ENCODE measurements around the gene ZNF425.
"Not testable (repeated sequence)": the region's sequence is repeated elsewhere in the genome, so short reads cannot be mapped to it uniquely, and the experiment has no call there.

The ZNF425 gene, protein sequence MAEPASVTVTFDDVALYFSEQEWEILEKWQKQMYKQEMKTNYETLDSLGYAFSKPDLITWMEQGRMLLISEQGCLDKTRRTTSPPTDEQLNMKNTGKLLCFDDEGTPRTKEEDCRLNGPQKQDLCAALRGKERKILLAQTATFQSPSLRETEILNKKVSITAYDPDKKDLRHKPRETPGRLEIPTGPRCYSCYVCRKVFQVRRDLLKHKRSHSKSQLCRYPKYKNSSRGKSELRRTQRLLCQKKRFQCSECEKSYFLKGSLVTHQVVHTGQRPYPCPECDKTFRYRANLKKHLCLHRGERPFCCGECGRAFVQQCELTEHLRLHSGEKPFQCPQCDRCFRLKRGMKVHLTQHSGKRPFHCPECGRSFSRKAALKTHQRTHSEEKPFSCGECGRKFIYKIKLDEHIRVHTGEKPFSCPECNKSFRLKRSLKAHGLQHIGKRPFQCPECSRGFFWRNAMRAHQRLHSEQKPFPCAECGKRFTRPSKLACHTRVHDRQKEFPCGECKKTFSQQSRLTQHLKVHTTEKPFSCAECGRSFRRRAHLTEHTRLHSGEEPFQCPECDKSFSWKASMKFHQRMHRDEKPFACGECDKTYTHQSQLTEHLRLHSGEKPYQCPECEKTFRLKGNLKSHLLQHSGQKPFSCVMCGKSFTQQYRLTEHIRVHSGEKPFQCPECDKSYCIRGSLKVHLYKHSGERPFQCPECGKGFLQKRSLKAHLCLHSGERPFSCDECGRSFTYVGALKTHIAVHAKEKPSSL

GRCh38 chr7:149125863-149126661, at the start of gene ZNF425:
Gene ZNF425 (minus strand): TSS chr7:149126324. CDS start chr7:149126213, 111 bp downstream.
- DNase-seq, result peak; percentile 90

GRCh38 chr7:149175150-149175549, 49.0 kb upstream of the ZNF425 start:
- no peak for DNase-seq

DNA sequence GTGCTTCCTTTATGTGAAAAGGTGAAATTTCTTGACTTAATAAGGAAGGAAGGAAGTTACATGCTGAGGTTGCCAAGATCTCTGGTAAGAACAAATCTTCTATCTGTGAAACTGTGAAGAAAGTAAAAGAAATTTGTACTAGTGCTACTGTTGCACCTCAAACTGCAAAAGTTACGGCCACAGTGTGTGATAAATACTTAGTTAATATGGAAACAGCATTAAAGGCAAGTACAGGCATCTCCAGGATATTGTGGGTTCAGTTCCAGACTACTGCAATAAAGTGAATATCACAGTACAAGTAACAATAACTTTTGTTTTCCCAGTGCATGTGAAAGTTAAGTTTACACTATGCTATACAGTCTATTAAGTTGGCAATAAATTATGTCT, 46.4 kb upstream of the ZNF425 start:
- DNase-seq, result no peak

- no peak for DNase-seq
These were observed 45.9 kb upstream of the ZNF425 start for GRCh38 chr7:149171892-149172533.

GRCh38 chr7:149166630-149167352, 40.7 kb upstream of the ZNF425 start:
- no peak for DNase-seq

DNA sequence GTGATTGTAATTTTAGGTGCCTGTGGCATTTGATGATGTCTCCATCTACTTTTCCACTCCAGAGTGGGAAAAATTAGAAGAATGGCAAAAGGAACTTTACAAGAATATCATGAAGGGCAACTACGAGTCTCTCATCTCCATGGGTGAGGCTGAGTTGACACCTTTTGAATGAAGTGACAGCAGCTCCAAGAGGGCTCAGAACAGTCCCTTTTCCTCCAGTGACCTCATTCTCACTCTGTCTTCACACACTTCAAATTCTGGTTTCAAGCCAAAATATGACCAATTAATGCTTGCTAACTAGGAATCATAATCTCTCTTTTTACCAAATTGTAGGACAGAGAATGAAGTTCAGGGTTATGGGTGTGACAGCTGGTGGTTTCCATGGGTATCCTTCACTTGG, 40.0 kb upstream of the ZNF425 start:
- DNase-seq, result no peak

- no peak for DNase-seq
These were observed 35.2 kb upstream of the ZNF425 start for GRCh38 chr7:149161241-149161848.

- DNase-seq, result no peak
These were observed 30.8 kb upstream of the ZNF425 start for GRCh38 chr7:149156898-149157297.

DNA sequence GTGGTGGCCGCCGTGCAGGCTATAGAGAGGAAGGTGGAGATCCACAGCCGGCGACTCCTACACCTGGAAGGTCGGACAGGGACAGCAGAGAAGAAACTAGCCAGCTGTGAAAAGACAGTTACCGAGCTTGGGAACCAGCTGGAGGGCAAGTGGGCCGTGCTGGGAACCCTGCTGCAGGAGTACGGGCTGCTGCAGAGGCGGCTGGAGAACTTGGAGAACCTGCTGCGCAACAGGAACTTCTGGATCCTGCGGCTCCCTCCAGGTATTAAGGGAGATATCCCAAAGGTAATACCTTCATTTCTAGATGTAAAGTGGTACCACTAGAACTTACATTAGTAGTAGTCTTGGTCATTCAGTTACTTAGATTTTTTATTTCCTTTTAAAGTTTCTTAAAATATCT, 27.9 kb upstream of the ZNF425 start:
- DNase-seq, result no peak

- DNase-seq, result no peak
These were observed 27.2 kb upstream of the ZNF425 start for GRCh38 chr7:149153346-149153745.

DNA sequence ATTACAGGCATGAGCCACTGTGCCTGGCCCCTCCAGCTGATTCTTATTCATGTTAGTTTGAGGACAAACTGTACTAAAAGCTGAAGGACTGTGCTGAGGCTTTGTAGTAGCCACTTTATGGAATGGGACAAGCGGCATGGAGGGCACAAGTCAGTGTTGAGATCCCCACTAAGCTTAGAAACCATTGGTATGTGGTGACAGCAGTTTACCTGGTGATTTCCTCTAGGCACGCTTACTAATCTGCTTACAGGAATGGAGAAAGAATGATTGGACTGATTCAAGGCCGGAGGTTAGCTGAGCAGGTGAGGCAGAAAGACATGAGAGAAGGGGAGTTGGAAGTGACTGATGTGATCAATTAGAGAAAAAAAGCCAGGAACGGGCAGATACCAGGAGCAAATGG, 24.9 kb upstream of the ZNF425 start:
- DNase-seq, result no peak

DNA sequence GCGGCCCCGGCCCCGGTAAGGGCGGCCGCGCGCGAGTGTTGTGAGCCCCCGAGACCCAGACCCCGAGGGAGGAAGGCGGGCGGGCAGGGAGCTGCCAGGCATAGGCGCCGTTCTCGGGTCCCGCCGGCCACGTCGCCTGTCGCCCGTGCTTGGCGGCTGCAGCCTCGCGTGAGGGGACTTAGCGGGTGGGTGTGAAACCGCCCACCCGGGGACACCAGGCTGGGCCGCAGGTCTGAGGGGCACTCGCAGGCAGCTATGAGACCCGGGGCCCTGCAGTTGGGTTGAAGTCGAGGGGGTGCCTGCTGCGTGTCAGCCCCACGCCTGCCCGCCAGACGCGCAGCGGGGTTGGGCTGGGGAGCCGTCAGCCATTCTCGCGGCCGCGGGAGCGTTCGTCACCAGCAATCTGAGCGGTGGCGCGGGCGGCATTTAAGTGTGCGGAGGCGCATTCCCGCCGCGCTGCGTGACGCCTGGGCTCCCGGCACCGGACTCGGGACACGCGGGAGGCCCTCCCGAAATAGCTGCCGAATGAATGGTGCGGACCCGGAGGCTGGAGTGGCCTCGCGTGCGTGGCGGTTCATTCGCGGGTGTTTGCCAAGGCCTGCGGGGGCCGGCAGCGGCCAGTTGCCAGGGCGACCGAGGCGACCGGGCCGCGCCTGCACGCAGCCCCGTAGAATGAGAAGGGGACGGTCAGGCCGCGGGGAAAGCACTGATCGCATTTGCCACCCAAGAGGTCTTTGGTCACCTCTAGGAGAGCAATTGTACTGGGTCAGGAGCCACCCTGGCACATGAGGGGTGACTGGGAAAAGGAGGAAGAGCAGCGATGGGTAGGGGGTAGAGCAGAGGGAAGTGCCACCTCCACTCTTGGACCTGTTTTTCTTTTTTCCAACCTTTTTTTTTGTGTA, 21.9 kb upstream of the ZNF425 start:
- DNase-seq, result peak; percentile 63

DNA sequence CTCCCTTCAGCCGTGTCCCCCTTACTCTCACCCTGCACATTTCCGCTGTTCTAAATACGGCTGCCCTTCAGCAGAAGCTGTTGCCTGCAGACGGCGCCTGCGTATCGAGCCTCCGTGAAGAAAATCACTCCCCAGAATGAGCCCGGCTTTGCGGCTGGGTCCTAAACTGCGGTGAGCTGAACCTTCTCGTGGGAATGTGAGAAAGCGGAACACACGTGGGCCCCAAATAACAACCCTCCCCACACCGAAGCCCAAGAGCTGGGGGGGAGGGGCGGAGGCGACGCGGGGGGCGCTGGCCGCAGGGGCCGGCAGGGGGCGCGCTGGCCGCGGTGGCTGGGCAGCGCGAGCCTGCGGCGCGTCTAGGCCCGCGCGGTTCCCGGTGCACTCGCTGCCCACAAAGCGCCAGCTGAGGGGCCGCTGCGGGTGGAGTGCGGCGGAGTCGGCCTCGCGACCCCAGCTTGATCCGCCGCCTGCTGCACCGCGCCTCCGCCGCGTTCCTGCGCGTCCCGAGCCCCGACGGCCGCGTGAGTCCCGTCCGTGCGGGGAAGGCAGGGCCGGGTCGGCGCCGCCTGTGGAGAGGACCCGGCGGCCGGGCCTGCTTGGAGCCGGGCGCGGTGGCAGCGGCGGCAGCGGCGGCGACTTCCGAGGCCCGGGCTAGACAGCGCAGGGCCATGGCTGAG, 21.1 kb upstream of the ZNF425 start, which contains the start of gene ZNF398:
TSS of gene ZNF398 (plus strand) at position 382 of the 680 bp plus-strand sequence. CDS start at position 672, 290 bp downstream.
- peak; percentile 71 for DNase-seq

- no peak for DNase-seq
These were observed 19.1 kb upstream of the ZNF425 start for GRCh38 chr7:149145031-149145845.

GRCh38 chr7:149144436-149144922, 18.4 kb upstream of the ZNF425 start:
- DNase-seq, result not testable (repeated sequence)

DNA sequence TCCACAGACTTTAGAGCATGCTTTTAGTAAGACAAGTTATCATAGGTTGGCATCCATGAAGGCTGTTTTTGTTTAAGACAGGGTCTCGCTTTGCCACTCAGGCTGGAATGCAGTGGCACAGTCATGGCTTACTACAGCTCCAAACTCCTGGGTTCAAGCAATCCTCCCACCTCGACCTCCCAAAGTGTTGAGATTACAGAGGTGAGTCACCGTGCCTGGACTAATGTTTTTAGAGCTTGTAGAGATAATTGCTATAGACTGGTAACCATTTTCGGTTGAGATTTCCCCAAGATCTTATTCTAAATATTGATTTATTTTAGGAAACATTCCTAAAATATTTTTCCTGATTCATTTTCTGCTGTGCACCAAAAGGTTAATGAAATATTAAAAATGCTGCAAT, 15.8 kb upstream of the ZNF425 start:
- DNase-seq, result no peak

DNA sequence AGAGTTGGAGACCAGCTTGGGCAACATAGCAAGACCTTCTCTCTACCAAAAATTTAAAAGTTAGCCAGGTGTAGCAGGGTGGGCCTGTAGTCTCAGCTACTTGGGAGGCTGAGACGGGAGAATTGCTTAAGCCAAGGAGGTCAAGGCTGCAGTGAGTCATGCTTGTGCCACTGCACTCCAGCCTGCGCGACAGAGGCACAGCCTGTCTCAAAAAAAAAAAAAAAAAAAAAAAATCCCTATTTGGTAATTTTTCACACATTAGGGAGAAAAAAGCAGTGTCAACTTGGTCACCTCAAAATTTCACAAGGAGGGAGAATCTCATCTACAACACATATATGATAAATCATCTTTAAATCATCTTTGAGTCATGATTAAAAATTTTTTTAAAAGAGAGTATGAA, 14.7 kb upstream of the ZNF425 start:
- DNase-seq, result no peak

- no peak for DNase-seq
These were observed 10.0 kb upstream of the ZNF425 start for GRCh38 chr7:149136118-149136517.
